ENCODE data around the gene TESK2.
"Not testable (repeated sequence)": the region's sequence is repeated elsewhere in the genome, so short reads cannot be mapped to it uniquely, and the experiment has no call there.

Gene TESK2

GRCh38 chr1:45474194-45474593 is 16.8 kb downstream of the TESK2 start:
- DNase-seq (ENCODE audit: low read depth in 2 of 2) = not testable (repeated sequence)

DNA sequence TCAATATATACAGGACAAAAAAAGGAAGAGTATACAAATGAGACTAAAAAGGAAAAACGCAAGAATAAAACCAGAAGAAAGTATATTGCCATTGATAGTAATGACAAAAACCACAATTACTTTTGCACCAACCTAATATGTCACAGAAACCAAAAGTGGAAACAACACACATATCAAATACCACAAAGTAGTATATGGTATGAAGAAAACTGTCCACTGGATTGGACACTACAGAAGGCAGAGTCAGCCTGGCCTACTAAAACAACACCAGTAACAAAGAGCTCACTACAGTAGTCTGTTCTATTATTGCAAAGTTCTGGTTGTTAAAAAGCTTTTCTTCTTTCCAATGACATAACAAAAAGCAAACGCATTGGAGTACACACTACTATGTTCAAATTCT is 17.7 kb downstream of the TESK2 start:
- DNase-seq (ENCODE audit: low read depth in 2 of 2) = no peak

GRCh38 chr1:45470306-45470798 is 20.6 kb downstream of the TESK2 start:
- no peak for DNase-seq (ENCODE audit: low read depth in 2 of 2)

- DNase-seq (ENCODE audit: low read depth in 2 of 2) = not testable (repeated sequence)
Measured at GRCh38 chr1:45467353-45467752, 23.6 kb downstream of the TESK2 start.

- DNase-seq (ENCODE audit: low read depth in 2 of 2) = no peak
Measured at GRCh38 chr1:45465277-45465676, 25.7 kb downstream of the TESK2 start.

- no peak for DNase-seq (ENCODE audit: low read depth in 2 of 2)
Measured at GRCh38 chr1:45458894-45459293, 32.1 kb downstream of the TESK2 start.

GRCh38 chr1:45456531-45456930 is 34.4 kb downstream of the TESK2 start:
- DNase-seq (ENCODE audit: low read depth in 2 of 2) = no peak

- no peak for DNase-seq (ENCODE audit: low read depth in 2 of 2)
Measured at GRCh38 chr1:45455162-45455561, 35.8 kb downstream of the TESK2 start.

- DNase-seq (ENCODE audit: low read depth in 2 of 2) = no peak
Measured at GRCh38 chr1:45454464-45454863, 36.5 kb downstream of the TESK2 start.

DNA sequence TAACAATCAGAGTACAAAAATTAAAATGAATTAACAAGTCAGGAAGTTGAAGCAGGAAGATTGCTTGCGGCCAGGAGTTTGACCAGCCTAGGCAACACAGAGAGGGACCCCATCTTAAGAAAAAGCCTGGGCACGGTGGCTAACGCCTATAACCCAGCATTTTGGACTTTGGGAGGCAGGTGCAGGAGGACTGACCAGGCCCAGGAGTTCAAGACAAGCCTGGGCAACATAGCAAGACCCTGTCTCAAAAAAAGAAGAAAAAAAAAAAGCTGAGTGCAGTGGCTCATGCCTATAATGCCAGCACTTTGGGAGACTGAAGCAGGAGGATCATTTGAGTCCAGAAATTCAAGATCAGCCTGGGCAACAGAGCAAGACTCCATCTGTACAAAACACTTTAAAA is 38.5 kb downstream of the TESK2 start:
- no peak for DNase-seq (ENCODE audit: low read depth in 2 of 2)

DNA sequence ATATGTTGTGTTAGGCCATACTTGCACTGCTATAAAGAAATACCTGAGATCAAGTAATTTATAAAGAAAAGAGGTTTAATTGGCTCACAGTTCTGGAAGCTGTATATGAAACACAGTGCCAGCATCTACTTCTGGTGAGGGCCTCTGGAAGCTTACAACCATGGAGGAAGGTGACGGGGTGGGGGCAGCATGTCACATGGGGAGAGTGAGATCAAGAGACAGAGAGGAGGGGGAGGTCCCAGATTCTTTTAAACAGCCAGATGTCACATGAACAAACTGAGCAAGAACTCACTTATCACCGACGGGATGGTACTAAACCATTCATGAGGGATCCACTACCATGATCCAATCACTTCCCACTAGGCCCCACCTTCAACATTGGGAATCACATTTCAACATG is 42.6 kb downstream of the TESK2 start:
- DNase-seq (ENCODE audit: low read depth in 2 of 2) = no peak

DNA sequence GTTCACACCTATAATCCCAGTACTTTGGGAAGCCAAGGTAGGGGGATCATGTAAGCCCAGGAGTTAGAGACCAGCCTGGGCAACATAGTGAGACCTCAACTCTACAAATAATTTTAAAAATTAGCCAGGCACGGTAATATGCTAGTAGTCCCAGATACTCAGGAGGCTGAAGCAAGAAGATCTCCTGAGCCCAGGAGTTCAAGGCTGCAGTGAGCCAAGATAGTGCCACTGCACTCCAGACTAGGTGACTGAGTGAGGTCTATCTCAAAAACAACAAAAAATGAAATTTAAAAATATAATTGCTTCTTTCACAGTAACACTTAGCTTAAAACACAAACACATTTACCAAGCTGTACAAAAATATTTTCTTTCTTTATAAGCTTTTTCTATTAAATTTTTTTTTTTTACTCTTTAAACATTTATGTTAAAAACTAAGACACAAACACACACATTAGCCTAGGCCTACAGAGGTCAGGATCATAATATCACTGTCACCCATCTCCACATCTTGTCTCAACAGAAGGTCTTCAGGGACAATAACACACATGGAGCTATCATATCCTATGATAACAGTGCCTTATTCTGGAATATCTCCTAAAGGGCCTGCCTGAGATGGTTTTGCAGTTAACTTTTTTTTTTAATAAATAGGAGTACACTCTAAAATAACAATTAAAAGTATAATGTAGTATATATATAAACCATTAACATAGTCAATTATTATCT is 43.9 kb downstream of the TESK2 start:
- DNase-seq (ENCODE audit: low read depth in 2 of 2) = no peak

- no peak for DNase-seq (ENCODE audit: low read depth in 2 of 2)
Measured at GRCh38 chr1:45446530-45446929, 44.4 kb downstream of the TESK2 start.

DNA sequence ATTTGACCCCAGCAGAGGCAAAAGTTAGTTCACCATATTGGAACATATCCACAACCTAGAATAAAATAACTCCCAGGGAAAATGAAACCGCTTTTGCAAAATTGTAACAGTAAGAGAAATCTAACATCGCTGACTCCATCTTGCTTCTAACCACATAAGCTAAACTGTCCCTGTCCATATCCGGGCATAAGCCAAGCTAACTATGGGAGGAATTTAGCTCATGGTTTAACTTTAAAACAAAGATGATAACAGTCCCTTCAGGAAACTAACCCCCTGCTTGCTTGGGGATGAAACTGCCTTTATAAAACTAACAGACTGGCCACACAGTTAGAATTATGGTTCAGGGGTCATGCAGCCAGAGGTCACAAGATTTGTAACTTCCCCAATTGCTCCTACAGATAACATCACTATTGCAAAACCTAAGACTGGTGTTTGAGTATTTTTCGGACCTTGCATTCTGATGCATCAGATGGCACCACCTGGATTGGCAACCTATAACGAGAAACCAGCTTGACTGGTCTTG is 46.3 kb downstream of the TESK2 start:
- no peak for DNase-seq (ENCODE audit: low read depth in 2 of 2)

- no peak for DNase-seq (ENCODE audit: low read depth in 2 of 2)
Measured at GRCh38 chr1:45443580-45444446, 47.1 kb downstream of the TESK2 start.

DNA sequence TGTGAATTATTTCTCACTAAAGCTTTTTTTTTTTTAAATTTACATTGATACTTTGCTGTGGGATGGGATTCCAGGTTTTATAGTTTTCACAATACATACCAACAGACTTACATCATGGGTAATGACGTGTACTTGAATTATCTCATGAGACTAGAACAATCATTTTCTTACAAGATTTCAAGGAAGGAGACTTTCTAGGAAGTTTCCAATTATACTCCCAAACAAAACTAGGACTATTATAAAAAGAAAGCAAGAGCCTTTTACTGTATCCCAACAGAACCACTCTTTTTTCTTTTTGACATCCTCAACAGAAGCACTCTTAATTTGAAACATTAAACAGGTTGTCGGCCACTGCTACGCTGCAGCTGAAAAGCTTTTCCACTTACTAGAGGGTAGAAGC is 48.7 kb downstream of the TESK2 start:
- DNase-seq (ENCODE audit: low read depth in 2 of 2) = no peak

GRCh38 chr1:45437323-45437722 is 53.6 kb downstream of the TESK2 start:
- DNase-seq (ENCODE audit: low read depth in 2 of 2) = no peak

DNA sequence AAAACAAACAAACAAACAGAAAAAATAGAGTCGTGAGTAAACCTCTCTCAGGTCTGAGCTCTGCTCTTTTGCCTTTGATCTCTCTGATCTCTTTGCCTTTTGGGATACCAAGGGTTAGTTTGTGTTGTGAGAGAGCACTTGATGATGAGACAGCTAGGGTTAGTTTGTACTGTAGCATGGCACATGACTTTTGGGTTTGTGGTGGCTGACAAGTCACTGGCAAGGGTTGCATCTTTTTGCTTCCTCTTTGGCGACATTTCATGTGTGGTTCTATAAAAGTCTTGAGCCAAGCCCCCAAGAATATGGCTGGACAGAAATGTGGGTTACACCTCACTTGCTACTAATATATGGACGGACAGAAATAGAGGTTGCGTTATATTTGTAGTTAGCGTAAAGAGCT is 60.5 kb downstream of the TESK2 start:
- DNase-seq (ENCODE audit: low read depth in 2 of 2) = no peak

DNA sequence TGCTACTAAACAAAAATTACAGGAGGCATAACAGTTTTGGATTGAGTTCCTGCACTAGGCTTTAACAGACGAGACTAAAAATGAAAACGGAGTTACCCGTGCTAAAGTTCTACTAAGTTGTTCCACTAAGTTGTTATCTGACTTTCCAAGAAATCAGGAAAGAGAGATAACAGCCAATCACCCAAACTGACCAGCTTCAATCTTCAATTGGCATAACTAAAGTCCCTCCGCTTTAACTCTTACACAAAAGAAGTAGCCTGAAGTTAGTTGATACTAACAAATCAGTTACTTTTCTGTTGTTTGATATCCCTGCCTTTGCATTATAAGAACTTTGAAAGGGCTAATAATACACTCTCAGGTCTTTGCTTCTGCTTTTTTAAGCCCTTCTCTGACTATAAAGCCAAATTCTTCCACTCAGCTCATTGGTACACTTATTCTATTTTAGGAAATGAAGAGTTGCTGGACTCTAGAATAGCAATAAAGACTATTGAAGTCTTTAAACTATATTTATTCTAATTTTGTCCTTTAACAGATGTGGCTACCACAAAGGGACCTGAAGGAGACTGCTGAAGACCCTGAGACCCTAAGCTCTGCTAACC is 61.3 kb downstream of the TESK2 start:
- no peak for DNase-seq (ENCODE audit: low read depth in 2 of 2)

DNA sequence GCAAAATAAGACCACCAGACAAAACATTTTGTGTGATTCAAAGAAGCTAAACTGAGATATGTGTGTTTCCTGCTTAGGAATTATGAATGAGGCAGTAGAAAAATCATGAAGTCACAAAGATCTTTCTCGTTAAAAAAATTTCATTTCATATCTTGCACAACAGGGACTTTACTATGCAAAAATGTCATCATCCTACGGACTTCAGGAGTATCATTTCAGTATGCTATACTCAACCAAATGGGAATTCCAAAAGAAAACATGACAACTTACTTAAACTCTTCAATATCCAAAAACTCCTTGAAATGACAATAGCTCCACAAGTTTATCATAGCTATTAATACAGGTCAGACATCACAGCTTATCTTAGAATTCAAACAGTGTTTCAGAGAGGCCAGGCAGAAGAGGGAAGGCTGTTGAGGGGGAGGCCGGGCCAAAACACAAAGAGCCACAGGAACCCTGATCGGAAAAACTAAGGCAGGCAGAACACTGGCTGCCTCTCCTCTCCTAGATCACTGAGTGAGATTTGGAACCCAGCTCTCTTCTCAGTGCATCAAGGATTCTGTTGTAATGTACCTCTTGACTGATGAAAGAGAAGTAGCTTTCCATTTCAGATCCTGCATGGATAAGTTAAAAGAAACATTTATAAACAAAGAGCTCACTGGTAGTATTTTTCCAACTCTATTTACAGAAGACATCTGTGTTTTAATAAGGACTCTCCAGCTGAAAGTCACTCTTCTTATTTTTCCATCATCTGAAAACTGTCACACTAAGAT is 66.9 kb downstream of the TESK2 start:
- DNase-seq (ENCODE audit: low read depth in 2 of 2) = no peak

DNA sequence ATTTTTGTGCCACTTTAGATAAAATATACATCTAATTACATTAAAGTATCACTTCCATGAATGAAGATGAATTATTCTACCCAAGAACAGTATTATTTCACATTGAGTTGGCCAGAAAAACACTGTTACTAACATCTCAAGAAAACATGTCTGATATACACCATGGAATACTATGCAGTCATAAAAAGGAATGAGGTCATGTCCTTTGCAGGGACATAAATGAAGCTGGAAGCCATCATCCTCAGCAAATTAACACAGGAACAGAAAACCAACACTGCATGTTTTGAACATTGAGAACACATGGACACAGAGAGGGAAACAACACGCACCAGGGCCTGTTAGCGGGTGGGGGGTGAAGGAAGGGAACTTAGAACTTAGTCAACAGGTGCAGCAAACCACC is 69.0 kb downstream of the TESK2 start:
- DNase-seq (ENCODE audit: low read depth in 2 of 2) = no peak

GRCh38 chr1:45414746-45415145 is 76.2 kb downstream of the TESK2 start:
- no peak for DNase-seq (ENCODE audit: low read depth in 2 of 2)

Data from stimulated activated CD4-positive, alpha-beta T cell treated with anti-CD3 and anti-CD28 coated beads, Interleukin-1b, Interleukin-23, amount 100 ng/mL, for 4 hours (primary cell).